Natural killer cell (primary cell): ENCODE results near the gene FBXO9. TPM values are rescaled to one million over a fixed set of nuclear protein-coding genes. Genes with fewer than 3 reads are reported as not detected.

Experiments
- ATAC-seq, 3 donors: fragments of 150-1000 bp in 2 of 3; fragments of 200-7000 bp in 1 of 3; cut with Tn5 transposase; 1 replicate in 1 of 3; 2 replicates in 2 of 3; pipeline ENCODE4 v1.10.0; 2021; ENCODE audit warnings: mild to moderate bottlenecking in 2 of 3, moderate library complexity in 2 of 3
- DNase-seq, 2 donors: peaks; one replicate each; pipeline versions ENCODE4 v3.0.0 to v3.0.0-alpha.2; 2013 to 2021; ENCODE audit warnings: mixed read lengths in 1 of 2
- H3K27ac ChIP-seq: one replicate; pipeline ENCODE4 v1.5.1; 2013; ENCODE audit warnings: mild to moderate bottlenecking, low read length
- H3K27me3 ChIP-seq: one replicate; pipeline ENCODE4 v1.6.1; 2013; ENCODE audit warnings: low read length; ENCODE audit not compliant: control insufficient read depth, insufficient read depth
- H3K36me3 ChIP-seq: one replicate; pipeline ENCODE4 v1.6.1; 2013; ENCODE audit warnings: low read length; ENCODE audit not compliant: control insufficient read depth, insufficient read depth
- H3K4me1 ChIP-seq: one replicate; pipeline ENCODE4 v1.6.1; 2013; ENCODE audit warnings: low read length; ENCODE audit not compliant: control insufficient read depth, insufficient read depth
- H3K4me3 ChIP-seq: one replicate; pipeline ENCODE4 v1.5.1; 2013; ENCODE audit warnings: low read length
- H3K9me3 ChIP-seq: one replicate; pipeline ENCODE4 v1.6.1; 2013; ENCODE audit warnings: low read length; ENCODE audit not compliant: control insufficient read depth, insufficient read depth
- H3K27ac Mint-ChIP-seq, 2 donors: one replicate each; pipeline ENCODE4 v1.8.0; 2022; ENCODE audit warnings: mild to moderate bottlenecking in 2 of 2, mixed read lengths in 2 of 2, moderate library complexity in 1 of 2
- H3K27me3 Mint-ChIP-seq, 2 donors: one replicate each; pipeline ENCODE4 v1.8.0; 2022; ENCODE audit warnings: low read depth in 2 of 2, mixed read lengths in 2 of 2
- H3K36me3 Mint-ChIP-seq: one replicate; pipeline ENCODE4 v1.8.0; 2022; ENCODE audit warnings: mixed read lengths
- H3K4me1 Mint-ChIP-seq, 2 donors: one replicate each; pipeline ENCODE4 v1.8.0; 2022; ENCODE audit warnings: mixed read lengths in 2 of 2
- H3K4me3 Mint-ChIP-seq: one replicate; pipeline ENCODE4 v1.8.0; 2022; ENCODE audit warnings: mild to moderate bottlenecking, moderate library complexity, mixed read lengths
- H3K9me3 Mint-ChIP-seq, 2 donors: one replicate each; pipeline ENCODE4 v1.8.0; 2022; ENCODE audit warnings: mixed read lengths in 2 of 2
- WGBS: methylation state at CpG from one replicate; pipeline ENCODE4 v1.1.7; 2013; ENCODE audit warnings: missing lambda C conversion rate; ENCODE audit not compliant: insufficient coverage; 5-methylcytosine and 5-hydroxymethylcytosine counted together
- intact Hi-C: fragments of 100-400 bp; cut with micrococcal nuclease; formaldehyde crosslinking; loops from one replicate; pipeline ENCODE4 v1.14.2; 2022
- total RNA-seq, 4 donors: library from RNA; stranded (reverse); fragments of 120-200 nt in 1 of 4; gene quantifications; one replicate each; pipeline versions ENCODE4 v1.2.3 to v1.2.4, GENCODE V29; 2013 to 2022
- TF ChIP-seq, protein P1 (sequence below): fragments of 200-600 bp; IDR thresholded peaks from one replicate; pipeline ENCODE4 v1.8.0; 2022; ENCODE audit warnings: antibody characterized with exemption

FBXO9 gene
- total RNA-seq, 3 donors from 2014 or later (not counting 1 experiment from before 2014, with no cell fraction given), result 82.4 to 96.6 (median 88.9) TPM

DNA sequence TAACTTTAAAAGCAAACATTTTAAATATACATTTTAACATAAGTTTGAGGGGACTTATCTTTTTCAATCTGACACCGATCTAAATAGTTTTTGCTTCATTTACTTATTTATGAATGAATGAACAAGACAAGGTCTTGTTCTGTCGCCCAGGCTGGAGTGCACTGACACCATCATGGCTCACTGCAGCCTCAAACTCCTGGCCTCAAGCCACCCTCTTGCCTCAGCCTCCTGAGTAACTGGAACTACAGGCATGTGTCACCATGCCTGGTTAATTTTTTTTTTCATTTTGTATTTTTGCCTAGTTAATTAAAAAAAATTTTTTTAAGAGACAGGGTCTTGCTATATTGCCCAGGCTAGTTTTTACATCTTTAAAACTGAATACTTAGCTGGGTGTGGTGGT, 25.4 kb downstream of the FBXO9 start:
- H3K27ac Mint-ChIP-seq, result no peak overlapping the region
- no peaks in the 10 kb centered on the region for H3K27me3 ChIP-seq
- H3K36me3 ChIP-seq, result peaks cover 78% of the 10 kb centered on the region
- TF ChIP-seq, protein P1, sequence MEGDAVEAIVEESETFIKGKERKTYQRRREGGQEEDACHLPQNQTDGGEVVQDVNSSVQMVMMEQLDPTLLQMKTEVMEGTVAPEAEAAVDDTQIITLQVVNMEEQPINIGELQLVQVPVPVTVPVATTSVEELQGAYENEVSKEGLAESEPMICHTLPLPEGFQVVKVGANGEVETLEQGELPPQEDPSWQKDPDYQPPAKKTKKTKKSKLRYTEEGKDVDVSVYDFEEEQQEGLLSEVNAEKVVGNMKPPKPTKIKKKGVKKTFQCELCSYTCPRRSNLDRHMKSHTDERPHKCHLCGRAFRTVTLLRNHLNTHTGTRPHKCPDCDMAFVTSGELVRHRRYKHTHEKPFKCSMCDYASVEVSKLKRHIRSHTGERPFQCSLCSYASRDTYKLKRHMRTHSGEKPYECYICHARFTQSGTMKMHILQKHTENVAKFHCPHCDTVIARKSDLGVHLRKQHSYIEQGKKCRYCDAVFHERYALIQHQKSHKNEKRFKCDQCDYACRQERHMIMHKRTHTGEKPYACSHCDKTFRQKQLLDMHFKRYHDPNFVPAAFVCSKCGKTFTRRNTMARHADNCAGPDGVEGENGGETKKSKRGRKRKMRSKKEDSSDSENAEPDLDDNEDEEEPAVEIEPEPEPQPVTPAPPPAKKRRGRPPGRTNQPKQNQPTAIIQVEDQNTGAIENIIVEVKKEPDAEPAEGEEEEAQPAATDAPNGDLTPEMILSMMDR, result no peak
- no peaks in the 10 kb centered on the region for H3K9me3 ChIP-seq
- no peak overlapping the region for H3K27ac ChIP-seq
- H3K9me3 Mint-ChIP-seq, result no peaks in the 10 kb centered on the region
- H3K4me3 Mint-ChIP-seq, result no peak overlapping the region
- H3K4me1 ChIP-seq, result no peaks in the 10 kb centered on the region
- H3K4me3 ChIP-seq, result no peak overlapping the region
- H3K4me1 Mint-ChIP-seq, result peaks cover 0 to 6% of the 10 kb centered on the region in 2 donors
- no peak for ATAC-seq
- no peak for DNase-seq
- H3K27me3 Mint-ChIP-seq, result no peaks in the 10 kb centered on the region
- 94% methylated on average over 1 of the region's 2 CpGs for WGBS
- intact Hi-C loops, result no loop called here
- H3K36me3 Mint-ChIP-seq, result peaks cover 27% of the 10 kb centered on the region

DNA sequence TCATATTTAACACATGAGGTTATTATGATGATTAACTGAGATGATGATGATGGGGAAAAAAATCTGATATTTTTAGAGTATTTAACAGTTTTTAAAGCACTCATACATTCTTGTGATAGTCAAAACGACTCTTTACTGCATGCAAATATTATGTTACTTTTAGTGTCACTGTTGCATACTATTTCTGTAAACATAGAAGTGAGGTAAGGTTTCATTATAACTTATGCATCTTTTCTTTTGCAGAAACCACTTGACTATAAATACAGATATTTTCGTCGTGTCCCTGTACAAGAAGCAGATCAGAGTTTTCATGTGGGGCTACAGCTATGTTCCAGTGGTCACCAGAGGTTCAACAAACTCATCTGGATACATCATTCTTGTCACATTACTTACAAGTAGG, 30.1 kb downstream of the FBXO9 start:
- peaks cover 25% of the 10 kb centered on the region for H3K36me3 Mint-ChIP-seq
- TF ChIP-seq, protein P1, result no peak
- H3K27ac Mint-ChIP-seq, result no peak overlapping the region
- peaks cover 0 to 6% of the 10 kb centered on the region in 2 donors for H3K4me1 Mint-ChIP-seq
- Histone ChIP-seq H3K9me3 (no peaks in the 10 kb centered on the region), H3K36me3 (peaks cover 92% of the 10 kb centered on the region), H3K27ac (no peak overlapping the region), H3K4me1 (no peaks in the 10 kb centered on the region), H3K4me3 (no peak overlapping the region), H3K27me3 (no peaks in the 10 kb centered on the region)
- no peak for ATAC-seq
- WGBS, result 94% methylated on average over 2 of the region's 3 CpGs
- intact Hi-C loops, result no loop called here
- H3K9me3 Mint-ChIP-seq, result no peaks in the 10 kb centered on the region
- DNase-seq, result no peak
- H3K4me3 Mint-ChIP-seq, result no peak overlapping the region
- H3K27me3 Mint-ChIP-seq, result no peaks in the 10 kb centered on the region

DNA sequence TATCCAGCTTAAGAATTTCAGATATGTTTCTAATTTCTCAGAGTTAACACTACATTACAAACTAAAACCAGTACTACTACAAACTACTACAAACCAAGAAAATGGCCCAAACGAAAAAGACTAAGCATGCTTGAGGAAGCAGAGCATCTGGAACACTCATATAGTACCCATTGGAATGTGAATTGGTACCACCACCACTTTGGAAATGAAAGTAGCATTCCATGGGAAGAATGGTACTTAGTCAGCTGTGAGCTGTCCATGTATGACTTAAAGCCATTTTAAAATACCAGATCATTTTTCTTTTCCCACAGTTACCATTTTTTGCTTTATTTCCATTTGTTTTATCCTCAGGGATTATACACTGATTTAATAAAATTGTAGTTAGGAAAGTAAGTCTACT, 30.5 kb downstream of the FBXO9 start:
- Mint-ChIP-seq H3K4me3 (no peak overlapping the region), H3K27me3 (no peaks in the 10 kb centered on the region), H3K27ac (no peak overlapping the region), H3K4me1 (peaks cover 0 to 6% of the 10 kb centered on the region in 2 donors), H3K9me3 (no peaks in the 10 kb centered on the region), H3K36me3 (peaks cover 25% of the 10 kb centered on the region)
- H3K9me3 ChIP-seq, result no peaks in the 10 kb centered on the region
- no peaks in the 10 kb centered on the region for H3K27me3 ChIP-seq
- no peak for DNase-seq
- no peak overlapping the region for H3K27ac ChIP-seq
- TF ChIP-seq, protein P1, result no peak
- 90% methylated on average over 1 of the region's 1 CpG for WGBS
- ATAC-seq, result no peak
- H3K4me1 ChIP-seq, result no peaks in the 10 kb centered on the region
- peaks cover 88% of the 10 kb centered on the region for H3K36me3 ChIP-seq
- intact Hi-C loops, result no loop called here
- no peak overlapping the region for H3K4me3 ChIP-seq

DNA sequence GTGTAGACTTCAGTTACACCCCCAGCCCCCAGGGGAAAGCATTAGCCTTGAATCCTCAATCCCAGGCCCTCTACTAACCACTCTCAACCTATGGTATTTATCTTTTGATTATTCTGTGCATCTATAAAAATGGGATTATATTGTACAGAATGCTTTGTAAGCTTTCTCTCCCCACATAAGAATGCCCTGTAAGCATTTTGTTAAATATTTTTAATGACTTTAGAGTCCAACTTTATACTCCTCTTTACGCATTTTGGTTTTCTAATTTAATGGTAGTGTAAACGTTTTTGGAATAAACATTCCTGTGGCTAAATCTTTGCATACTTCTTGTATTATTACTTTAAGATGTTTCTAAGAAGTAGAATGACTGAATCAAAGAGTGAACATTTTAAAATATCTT, 35.4 kb downstream of the FBXO9 start:
- TF ChIP-seq, protein P1, result no peak
- H3K27me3 Mint-ChIP-seq, result no peaks in the 10 kb centered on the region
- WGBS, result no CpG with 5 or more reads among the region's 2 CpGs
- ATAC-seq (no peak), DNase-seq (no peak)
- Histone ChIP-seq H3K4me3 (no peak overlapping the region), H3K27ac (no peak overlapping the region), H3K27me3 (no peaks in the 10 kb centered on the region), H3K4me1 (no peaks in the 10 kb centered on the region), H3K9me3 (no peaks in the 10 kb centered on the region), H3K36me3 (peaks cover 49% of the 10 kb centered on the region)
- intact Hi-C loops, result no loop called here
- H3K27ac Mint-ChIP-seq, result no peak overlapping the region
- H3K4me1 Mint-ChIP-seq, result no peaks in the 10 kb centered on the region
- H3K36me3 Mint-ChIP-seq, result peaks cover 12% of the 10 kb centered on the region
- H3K9me3 Mint-ChIP-seq, result no peaks in the 10 kb centered on the region
- H3K4me3 Mint-ChIP-seq, result no peak overlapping the region
